AG04450 (cell line): ENCODE measurements around the gene DEAF1. TPM values are rescaled to one million over a fixed set of nuclear protein-coding genes. Genes with fewer than 3 reads are reported as not detected.

Experiments
- CTCF ChIA-PET: fragments of 300-600, 350-600 bp; formaldehyde crosslinking; extraction: SDS; loops from one replicate; lab custom pipeline; 2022; ENCODE audit warnings: antibody characterized with exemption, inconsistent platforms; lab: Charles Lee
- POLR2A ChIA-PET: fragments of 350-600 bp; formaldehyde crosslinking; extraction: SDS; loops from one replicate; lab custom pipeline; 2021; ENCODE audit warnings: antibody characterized with exemption, inconsistent platforms; lab: Yijun Ruan, JAX
- DNase-seq: peaks from one replicate; pipeline ENCODE4 v3.0.0-alpha.2; 2011; ENCODE audit warnings: low read depth, low spot score
- H3K27ac ChIP-seq: one replicate; pipeline ENCODE4 v1.5.1; 2012; ENCODE audit warnings: low read depth, low read length, control low read depth
- H3K27me3 ChIP-seq: one replicate; pipeline ENCODE4 v1.6.0; 2012; ENCODE audit warnings: low read length; ENCODE audit not compliant: control insufficient read depth, insufficient read depth
- H3K4me3 ChIP-seq: 2 replicates; pipeline ENCODE4 v1.5.1; 2011; ENCODE audit warnings: mild to moderate bottlenecking, low read depth, low read length, control low read depth
- H3K9me3 ChIP-seq: 2 replicates; pipeline ENCODE4 v1.5.1; 2012; ENCODE audit warnings: low read length; ENCODE audit not compliant: control insufficient read depth, insufficient read depth
- polyA plus RNA-seq: library from polyadenylated mRNA; depleted of rRNA; stranded (reverse); fragments of >200 nt; gene quantifications from 2 replicates; pipeline ENCODE4 v1.2.3, GENCODE V29; 2011
- TF ChIP-seq, protein P1 (sequence below): IDR thresholded peaks from 2 replicates; pipeline ENCODE4 v1.5.1; 2011; ENCODE audit warnings: low read depth, low read length, control low read depth, inconsistent platforms

Gene DEAF1
- polyA plus RNA-seq, 1 experiment: 13.0 TPM

DNA sequence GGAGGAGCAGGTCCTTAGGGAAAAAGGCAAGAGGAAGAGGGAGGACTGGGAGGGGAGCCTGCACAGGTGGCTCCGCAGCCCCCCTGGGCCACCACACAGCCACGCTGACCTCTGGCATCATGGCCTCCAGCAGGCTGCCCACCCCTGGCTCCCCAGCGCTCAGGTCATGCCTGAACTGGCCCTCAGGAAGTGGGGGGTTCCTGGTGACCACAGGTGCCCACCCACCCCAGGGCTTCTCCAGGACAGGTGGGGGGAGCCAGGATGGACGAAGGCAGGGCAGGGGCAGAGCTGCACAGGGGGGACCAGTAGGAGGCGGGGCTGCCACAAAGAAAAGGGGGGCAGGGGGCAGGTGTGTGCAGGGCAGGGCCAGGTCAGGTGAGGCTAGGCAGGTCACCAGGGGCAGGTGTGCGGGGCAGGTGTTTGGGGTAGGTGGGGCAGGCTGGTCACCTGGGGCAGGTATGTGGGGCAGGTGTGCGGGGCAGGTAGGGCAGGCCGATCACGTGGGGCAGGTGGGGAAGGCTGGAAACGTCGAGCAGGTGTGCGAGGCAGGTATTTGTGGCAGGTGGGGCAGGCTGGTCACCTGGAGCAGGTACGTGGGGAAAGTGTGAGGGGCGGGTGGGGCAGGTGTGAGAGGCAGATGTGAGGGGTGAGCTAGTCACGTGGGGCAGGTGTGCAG, 997 bp downstream of the DEAF1 start:
- Histone ChIP-seq H3K9me3 (no peaks in the 10 kb centered on the region; the same call in 1 of the 2 replicates), H3K27ac (no peak overlapping the region), H3K27me3 (no peaks in the 10 kb centered on the region), H3K4me3 (peak overlapping the region; percentile 79)
- POLR2A ChIA-PET: interaction anchor here (0.5 to 2.4 kb wide), 3 partner anchors 12 to 78 kb away, joined by 3 to 11 read pairs (median 3); partner anchors contain the start of genes EPS8L2 and IRF7
- TF ChIP-seq, protein P1, sequence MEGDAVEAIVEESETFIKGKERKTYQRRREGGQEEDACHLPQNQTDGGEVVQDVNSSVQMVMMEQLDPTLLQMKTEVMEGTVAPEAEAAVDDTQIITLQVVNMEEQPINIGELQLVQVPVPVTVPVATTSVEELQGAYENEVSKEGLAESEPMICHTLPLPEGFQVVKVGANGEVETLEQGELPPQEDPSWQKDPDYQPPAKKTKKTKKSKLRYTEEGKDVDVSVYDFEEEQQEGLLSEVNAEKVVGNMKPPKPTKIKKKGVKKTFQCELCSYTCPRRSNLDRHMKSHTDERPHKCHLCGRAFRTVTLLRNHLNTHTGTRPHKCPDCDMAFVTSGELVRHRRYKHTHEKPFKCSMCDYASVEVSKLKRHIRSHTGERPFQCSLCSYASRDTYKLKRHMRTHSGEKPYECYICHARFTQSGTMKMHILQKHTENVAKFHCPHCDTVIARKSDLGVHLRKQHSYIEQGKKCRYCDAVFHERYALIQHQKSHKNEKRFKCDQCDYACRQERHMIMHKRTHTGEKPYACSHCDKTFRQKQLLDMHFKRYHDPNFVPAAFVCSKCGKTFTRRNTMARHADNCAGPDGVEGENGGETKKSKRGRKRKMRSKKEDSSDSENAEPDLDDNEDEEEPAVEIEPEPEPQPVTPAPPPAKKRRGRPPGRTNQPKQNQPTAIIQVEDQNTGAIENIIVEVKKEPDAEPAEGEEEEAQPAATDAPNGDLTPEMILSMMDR: no peak
- CTCF ChIA-PET: no interaction called here
- no peak for DNase-seq

- H3K27ac ChIP-seq: no peak overlapping the region
- POLR2A ChIA-PET: interaction anchor here (0.9 kb wide), 1 partner anchor 78 kb away, joined by 3 read pairs; the partner anchor contains the start of gene IRF7
Observed at GRCh38 chr11:693415-693831, 1.6 kb downstream of the DEAF1 start.

GRCh38 chr11:692824-693414, 2.1 kb downstream of the DEAF1 start:
- Histone ChIP-seq H3K27ac (no peak overlapping the region), H3K27me3 (no peaks in the 10 kb centered on the region), H3K9me3 (no peaks in the 10 kb centered on the region; the same call in 1 of the 2 replicates), H3K4me3 (peak overlapping the region; percentile 79)
- no peak for DNase-seq
- POLR2A ChIA-PET: interaction anchor here (0.9 kb wide), 1 partner anchor 77 kb away, joined by 3 read pairs; the partner anchor contains the start of gene IRF7
- CTCF ChIA-PET: no interaction called here
- TF ChIP-seq, protein P1: no peak

More at GRCh38 chr11:693415-693831, 1.6 kb downstream of the DEAF1 start:
- DNase-seq: no peak
- Histone ChIP-seq H3K4me3 (peak overlapping the region; percentile 79), H3K9me3 (no peaks in the 10 kb centered on the region; the same call in 1 of the 2 replicates), H3K27me3 (no peaks in the 10 kb centered on the region)
- TF ChIP-seq, protein P1: no peak
- CTCF ChIA-PET: no interaction called here

- Histone ChIP-seq H3K27me3 (no peaks in the 10 kb centered on the region), H3K27ac (no peak overlapping the region), H3K9me3 (no peaks in the 10 kb centered on the region; the same call in 1 of the 2 replicates), H3K4me3 (no peak overlapping the region)
- ChIA-PET POLR2A (no interaction called here), CTCF (no interaction called here)
- TF ChIP-seq, protein P1: no peak
- no peak for DNase-seq
Observed at GRCh38 chr11:691710-692590, 3.1 kb downstream of the DEAF1 start.
